K562 (cell line): ENCODE data around the gene FNDC4.

Experiments
- EP300 ChIP-seq: IDR thresholded peaks from 2 replicates; pipeline ENCODE4 v1.6.1; 2012; ENCODE audit warnings: low read length, improper control_type of control experiment
- LARP7 ChIP-seq: fragments of 450-650 bp; IDR thresholded peaks from 2 replicates; pipeline ENCODE4 v1.6.1; 2016
- POLR2A ChIP-seq: fragments of 450-650 bp; conservative IDR thresholded peaks from 2 replicates; pipeline ENCODE4 v1.6.1; 2016
- RCOR1 ChIP-seq, 2 experiments: IDR thresholded peaks; 2 replicates each; pipeline ENCODE4 v1.6.1; 2012; ENCODE audit warnings: low read depth in 2 of 2, low read length in 2 of 2, borderline replicate concordance in 1 of 2, improper control_type of control experiment in 1 of 2
- ZNF146 ChIP-seq: IDR thresholded peaks from one replicate; pipeline ENCODE4 v1.6.1; 2018; ENCODE audit warnings: missing compliant biosample characterization; ENCODE audit not compliant: unreplicated experiment
- TF ChIP-seq, protein P1 (sequence below): sonication (generic); formaldehyde crosslinking; IDR thresholded peaks from 2 replicates; pipeline ENCODE4 v1.9.0; 2022; ENCODE audit warnings: mild to moderate bottlenecking, missing genetic modification reagents

GRCh38 chr2:27451095-27451494 is 43.9 kb downstream of the FNDC4 start:
- TF ChIP-seq POLR2A (no peak), RCOR1 (IDR thresholded peaks at IDR 0.05; ENCODE audit: borderline replicate concordance in 1 of 2, low read depth in 2 of 2, low read length in 2 of 2) (no peak), ZNF146 (CRISPR knock-in tag) (no peak), LARP7 (no peak), EP300 (no peak)
- TF ChIP-seq, protein P1, sequence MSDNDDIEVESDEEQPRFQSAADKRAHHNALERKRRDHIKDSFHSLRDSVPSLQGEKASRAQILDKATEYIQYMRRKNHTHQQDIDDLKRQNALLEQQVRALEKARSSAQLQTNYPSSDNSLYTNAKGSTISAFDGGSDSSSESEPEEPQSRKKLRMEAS = no peak
